Inflammatory macrophage (primary cell): ENCODE data around the gene OR4E2.
"Not testable (repeated sequence)": the region's sequence is repeated elsewhere in the genome, so short reads cannot be mapped to it uniquely, and the experiment has no call there.

ENCODE experiments used
- DNase-seq, 2 donors: peaks; one replicate each; pipeline ENCODE4 v3.0.0-alpha.2; 2020 to 2022
- total RNA-seq, 18 experiments: gene quantifications; one replicate each; lab custom pipeline; 2026; ENCODE audit warnings: mixed read lengths in 6 of 18, inconsistent platforms in 2 of 18; lab: John Stamatoyannopoulos, UW

The OR4E2 gene, protein sequence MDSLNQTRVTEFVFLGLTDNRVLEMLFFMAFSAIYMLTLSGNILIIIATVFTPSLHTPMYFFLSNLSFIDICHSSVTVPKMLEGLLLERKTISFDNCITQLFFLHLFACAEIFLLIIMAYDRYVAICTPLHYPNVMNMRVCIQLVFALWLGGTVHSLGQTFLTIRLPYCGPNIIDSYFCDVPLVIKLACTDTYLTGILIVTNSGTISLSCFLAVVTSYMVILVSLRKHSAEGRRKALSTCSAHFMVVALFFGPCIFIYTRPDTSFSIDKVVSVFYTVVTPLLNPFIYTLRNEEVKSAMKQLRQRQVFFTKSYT
- total RNA-seq, result 0 to 0.10 (median 0) reads per million in 18 experiments

- no peak for DNase-seq
Observed at GRCh38 chr14:21653331-21653885, at the start of gene OR4E2. Gene OR4E2 (plus strand): TSS chr14:21653835. CDS start chr14:21665083, 11,248 bp downstream.

GRCh38 chr14:21612324-21612723, 41.3 kb upstream of the OR4E2 start:
- no peak for DNase-seq

GRCh38 chr14:21614240-21614639, 39.4 kb upstream of the OR4E2 start:
- no peak for DNase-seq

DNA sequence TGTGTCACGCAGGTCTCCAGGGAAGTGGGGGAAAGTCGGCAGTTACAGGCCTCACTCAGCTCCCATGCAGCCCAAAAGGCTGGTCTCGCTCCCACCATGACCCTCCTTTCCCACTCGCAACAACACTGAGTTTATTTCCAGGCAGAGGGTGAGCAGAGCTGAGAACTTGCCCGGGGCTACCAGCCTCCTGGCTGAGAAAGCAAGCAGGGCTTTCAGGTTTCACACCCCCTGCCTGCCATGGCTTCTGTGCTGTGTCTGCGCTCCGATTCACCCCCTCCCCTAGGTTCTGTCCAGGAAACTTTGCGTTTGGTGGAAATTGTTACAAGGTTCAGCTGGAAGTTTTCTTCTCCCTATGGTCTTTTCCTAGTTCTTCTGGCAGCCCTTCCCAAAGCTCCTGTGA, 36.0 kb upstream of the OR4E2 start:
- DNase-seq, result no peak

DNA sequence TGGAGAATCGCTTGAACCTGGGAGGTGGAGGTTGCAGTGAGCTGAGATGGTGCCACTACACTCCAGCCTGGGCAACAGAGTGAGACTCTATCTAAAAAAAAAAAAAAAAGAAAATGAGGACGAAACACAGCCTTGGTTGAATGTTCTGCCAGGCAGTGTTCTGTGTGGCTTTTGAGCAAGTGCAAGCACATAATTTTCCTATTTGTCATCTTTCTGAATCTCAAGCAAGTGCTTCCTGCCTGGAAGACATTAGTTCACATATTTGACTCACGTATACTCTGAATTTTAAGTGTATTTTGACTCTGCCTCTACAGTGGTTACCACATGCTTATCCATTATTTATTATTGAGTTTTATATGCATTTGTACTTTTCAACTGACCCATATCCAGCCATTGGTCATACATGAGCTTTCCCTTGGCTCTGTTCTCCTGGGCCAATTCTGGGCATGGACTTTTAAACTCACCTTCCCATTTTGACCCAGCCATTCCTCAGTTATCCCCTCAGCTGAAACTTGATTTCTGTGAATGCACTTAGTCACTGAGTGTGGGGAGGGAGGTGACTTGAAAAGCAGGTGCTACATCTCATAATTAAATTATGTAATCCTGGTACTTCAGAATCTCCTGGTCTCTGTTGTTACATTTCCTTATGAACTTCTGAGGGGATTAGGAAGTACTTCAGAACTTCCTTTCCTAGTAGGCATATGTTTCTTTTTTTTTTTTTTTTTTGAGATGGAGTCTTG, 27.0 kb upstream of the OR4E2 start:
- DNase-seq, result no peak

- DNase-seq, result not testable (repeated sequence)
Observed at GRCh38 chr14:21630503-21630902, 23.1 kb upstream of the OR4E2 start.

DNA sequence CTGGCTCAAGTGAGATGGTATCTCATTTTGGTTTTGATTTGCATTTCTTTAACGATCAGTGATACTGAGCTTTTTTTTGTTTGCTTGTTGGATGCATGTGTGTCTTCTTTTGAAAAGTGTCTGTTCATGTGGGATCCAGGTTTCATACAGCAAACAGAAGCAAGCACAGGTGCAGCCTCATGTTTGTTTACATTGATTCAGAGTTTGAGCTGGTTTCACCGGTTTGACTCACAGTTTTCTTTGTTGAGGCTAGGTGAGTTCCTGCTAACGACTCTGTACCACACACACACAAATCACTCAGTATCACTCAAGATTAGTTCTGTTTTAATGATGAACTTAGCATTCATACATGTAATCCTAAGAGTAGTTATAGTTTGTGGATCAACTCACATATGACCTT, 22.6 kb upstream of the OR4E2 start:
- DNase-seq, result no peak

- no peak for DNase-seq
Observed at GRCh38 chr14:21634840-21635239, 18.8 kb upstream of the OR4E2 start, which contains the start of gene OR10G2. Gene OR10G2 (minus strand): TSS chr14:21634940. CDS start chr14:21634842, 98 bp downstream.

DNA sequence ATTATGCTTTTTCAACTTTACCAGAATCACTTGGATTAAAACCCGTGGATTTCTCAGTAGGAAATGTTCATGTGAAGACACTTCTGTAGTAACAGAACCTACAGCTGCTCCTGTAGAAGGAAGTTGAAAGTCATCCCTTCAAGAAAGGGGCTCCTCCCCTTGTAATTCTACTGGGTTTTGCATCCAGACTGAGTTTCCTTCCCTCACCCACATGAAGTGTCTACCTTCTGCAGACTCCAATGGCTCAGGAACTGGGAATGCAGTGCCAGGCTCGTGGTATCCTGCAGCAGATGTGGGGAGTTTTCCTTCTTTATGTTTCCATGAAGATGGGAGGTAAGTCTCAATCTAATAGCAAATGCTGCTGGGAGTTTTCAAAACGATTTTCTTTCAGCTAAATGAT, 11.0 kb upstream of the OR4E2 start:
- no peak for DNase-seq

- no peak for DNase-seq
Observed at GRCh38 chr14:21643407-21643806, 10.2 kb upstream of the OR4E2 start.

- DNase-seq, result no peak
Observed at GRCh38 chr14:21647380-21647779, 6.3 kb upstream of the OR4E2 start.

GRCh38 chr14:21652209-21652808, 1.3 kb upstream of the OR4E2 start:
- no peak for DNase-seq

GRCh38 chr14:21654215-21654614, 580 bp downstream of the OR4E2 start:
- no peak for DNase-seq

- DNase-seq, result no peak
Observed at GRCh38 chr14:21656980-21657379, 3.3 kb downstream of the OR4E2 start.

DNA sequence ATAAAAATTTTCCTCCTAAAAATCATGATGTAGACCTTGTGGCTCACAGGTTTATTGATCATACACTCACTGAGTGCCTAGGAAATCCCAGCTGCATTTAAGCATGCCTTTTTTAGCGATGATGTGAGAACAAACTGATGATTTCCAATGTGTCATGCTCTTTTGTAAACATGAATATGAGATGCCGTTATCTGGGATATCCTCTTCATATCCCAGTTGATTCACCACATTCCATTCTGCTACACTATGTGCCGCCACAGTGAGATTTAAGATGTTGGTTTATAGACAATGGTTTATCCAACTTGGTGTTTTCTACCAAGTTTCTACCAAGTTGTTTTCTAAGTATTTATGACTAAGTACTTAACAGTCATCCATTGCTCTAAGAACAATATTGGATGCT, 14.7 kb downstream of the OR4E2 start:
- no peak for DNase-seq

DNA sequence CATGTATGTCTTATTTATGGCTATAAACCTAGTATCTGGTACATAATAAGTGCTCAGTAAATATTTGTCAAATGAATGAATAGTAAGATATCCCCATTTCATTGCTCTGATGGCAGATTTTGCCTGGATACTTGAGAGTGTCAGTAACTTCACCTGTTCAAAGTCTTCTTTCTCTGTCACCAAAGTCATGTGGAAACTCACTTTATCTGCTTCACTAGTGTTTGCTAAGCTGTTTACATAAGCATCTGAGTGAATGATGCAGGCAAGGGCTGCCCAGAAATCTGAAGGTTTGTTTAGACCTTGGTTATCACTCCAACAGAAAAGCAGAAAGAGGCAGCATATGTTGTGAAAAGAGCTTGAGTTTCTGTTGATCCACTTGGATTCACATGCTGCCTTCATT, 15.6 kb downstream of the OR4E2 start:
- no peak for DNase-seq

- DNase-seq, result no peak
Observed at GRCh38 chr14:21671371-21671770, 17.7 kb downstream of the OR4E2 start.

- no peak for DNase-seq
Observed at GRCh38 chr14:21672116-21672515, 18.5 kb downstream of the OR4E2 start.

DNA sequence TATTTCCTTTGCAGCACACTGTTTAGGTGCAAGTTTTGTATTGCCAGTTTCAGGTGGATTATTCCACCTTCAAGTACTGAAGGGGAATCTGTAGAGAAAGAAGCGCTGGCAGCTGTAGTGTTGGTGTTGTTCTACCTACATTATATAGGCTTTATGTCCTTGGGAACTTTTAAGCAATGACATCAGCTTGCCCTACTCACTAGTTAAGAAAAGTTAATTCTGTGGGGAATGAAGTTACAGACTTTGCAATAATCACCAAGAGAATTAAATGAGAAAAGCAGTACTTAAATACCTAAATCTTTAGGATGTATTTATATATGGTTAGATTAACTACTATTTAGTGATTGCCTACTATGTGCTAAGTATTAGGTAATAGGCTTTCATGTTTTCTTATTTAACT, 20.1 kb downstream of the OR4E2 start, which contains the start of gene OR4E1:
Gene OR4E1 (minus strand): TSS at position 101 of the 400 bp plus-strand sequence. CDS start 2,883 bp downstream, outside the sequence.
- no peak for DNase-seq

DNA sequence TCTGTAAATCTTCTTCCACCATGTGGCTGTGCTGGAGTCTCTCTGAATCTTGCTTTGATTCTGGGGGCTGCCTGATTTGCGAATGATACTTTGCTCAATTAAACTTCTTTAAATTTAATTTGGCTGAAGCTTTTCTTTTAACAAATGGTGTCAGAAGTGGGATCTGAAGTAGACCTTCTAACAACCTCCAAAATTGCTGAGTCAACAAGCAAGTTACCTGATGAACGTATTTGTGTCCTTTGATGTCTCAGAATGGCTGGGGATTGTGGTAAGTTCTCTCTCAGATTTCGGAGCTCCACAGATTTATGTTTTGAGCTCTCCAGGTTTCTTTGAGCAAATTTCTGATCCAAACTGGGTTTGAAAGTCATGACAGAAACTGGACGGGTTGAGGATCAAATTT, 21.9 kb downstream of the OR4E2 start:
- DNase-seq, result no peak

- no peak for DNase-seq
Observed at GRCh38 chr14:21680072-21680471, 26.4 kb downstream of the OR4E2 start.

GRCh38 chr14:21686468-21686867, 32.8 kb downstream of the OR4E2 start:
- DNase-seq, result no peak

- no peak for DNase-seq
Observed at GRCh38 chr14:21694425-21694824, 40.8 kb downstream of the OR4E2 start.
